Mesothelial cell of epicardium (in vitro differentiated cells): ENCODE data around the gene DUSP18. TPM values are rescaled to one million over a fixed set of nuclear protein-coding genes. Genes with fewer than 3 reads are reported as not detected.

Source experiments
- DNase-seq, 2 experiments: peaks; one replicate each; pipeline ENCODE4 v3.0.0; 2021; ENCODE audit warnings: low spot score in 2 of 2; ENCODE audit not compliant: unreplicated experiment in 2 of 2
- H3K27ac Mint-ChIP-seq: 2 replicates; pipeline ENCODE4 v1.8.0; 2021; ENCODE audit warnings: mixed read lengths
- H3K27me3 Mint-ChIP-seq: 2 replicates; pipeline ENCODE4 v1.8.0; 2021; ENCODE audit warnings: low read depth, mixed read lengths
- H3K36me3 Mint-ChIP-seq: 2 replicates; pipeline ENCODE4 v1.8.0; 2021; ENCODE audit warnings: mixed read lengths
- H3K4me1 Mint-ChIP-seq: 2 replicates; pipeline ENCODE4 v1.8.0; 2021; ENCODE audit warnings: mixed read lengths
- H3K4me3 Mint-ChIP-seq: 2 replicates; pipeline ENCODE4 v1.8.0; 2021; ENCODE audit warnings: mild to moderate bottlenecking, moderate library complexity, mixed read lengths
- H3K9me3 Mint-ChIP-seq: 2 replicates; pipeline ENCODE4 v1.8.0; 2021; ENCODE audit warnings: mixed read lengths
- CTCF ChIP-seq: fragments of 200-600 bp; sonication (generic); IDR thresholded peaks from one replicate; pipeline ENCODE4 v1.5.0; 2021; ENCODE audit warnings: antibody characterized with exemption; ENCODE audit not compliant: unreplicated experiment
- total RNA-seq: library from RNA; stranded (reverse); gene quantifications from 3 replicates; pipeline ENCODE4 v1.2.1, GENCODE V29; 2021

Gene DUSP18
- total RNA-seq, 1 donor from 2014 or later = 6.2 TPM

- H3K27me3 Mint-ChIP-seq = peaks cover 24% of the 10 kb centered on the region
- peaks cover 13% of the 10 kb centered on the region for H3K4me1 Mint-ChIP-seq
- H3K27ac Mint-ChIP-seq = no peak overlapping the region
- H3K4me3 Mint-ChIP-seq = no peak overlapping the region
- H3K9me3 Mint-ChIP-seq = no peaks in the 10 kb centered on the region
- no peak for DNase-seq
- peaks cover 17% of the 10 kb centered on the region for H3K36me3 Mint-ChIP-seq
- TF ChIP-seq CTCF = no peak
Observed at GRCh38 chr22:30665266-30665665, 2.4 kb downstream of the DUSP18 start.

- peaks cover 13% of the 10 kb centered on the region for H3K4me1 Mint-ChIP-seq
- H3K27me3 Mint-ChIP-seq = peaks cover 20% of the 10 kb centered on the region
- no peak overlapping the region for H3K4me3 Mint-ChIP-seq
- no peak for TF ChIP-seq CTCF
- no peaks in the 10 kb centered on the region for H3K9me3 Mint-ChIP-seq
- H3K36me3 Mint-ChIP-seq = peaks cover 21% of the 10 kb centered on the region
- H3K27ac Mint-ChIP-seq = no peak overlapping the region
- DNase-seq = no peak
Observed at GRCh38 chr22:30664798-30665197, 2.9 kb downstream of the DUSP18 start.

- no peaks in the 10 kb centered on the region for H3K9me3 Mint-ChIP-seq
- no peak overlapping the region for H3K4me3 Mint-ChIP-seq
- TF ChIP-seq CTCF = no peak
- H3K27me3 Mint-ChIP-seq = peaks cover 3% of the 10 kb centered on the region
- no peak for DNase-seq
- peaks cover 27% of the 10 kb centered on the region for H3K36me3 Mint-ChIP-seq
- H3K27ac Mint-ChIP-seq = no peak overlapping the region
- peaks cover 6% of the 10 kb centered on the region for H3K4me1 Mint-ChIP-seq
Observed at GRCh38 chr22:30662040-30662439, 5.6 kb downstream of the DUSP18 start.

- H3K27ac Mint-ChIP-seq = no peak overlapping the region
- H3K4me3 Mint-ChIP-seq = no peak overlapping the region
- peaks cover 13% of the 10 kb centered on the region for H3K36me3 Mint-ChIP-seq
- H3K27me3 Mint-ChIP-seq = no peaks in the 10 kb centered on the region
- H3K4me1 Mint-ChIP-seq = no peaks in the 10 kb centered on the region
- no peak for DNase-seq
- no peak for TF ChIP-seq CTCF
- H3K9me3 Mint-ChIP-seq = no peaks in the 10 kb centered on the region
Observed at GRCh38 chr22:30655532-30655931, 12.1 kb downstream of the DUSP18 start.

- no peaks in the 10 kb centered on the region for H3K27me3 Mint-ChIP-seq
- no peak overlapping the region for H3K4me3 Mint-ChIP-seq
- no peak for TF ChIP-seq CTCF
- no peak for DNase-seq
- peaks cover 4% of the 10 kb centered on the region for H3K36me3 Mint-ChIP-seq
- H3K27ac Mint-ChIP-seq = no peak overlapping the region
- no peaks in the 10 kb centered on the region for H3K9me3 Mint-ChIP-seq
- H3K4me1 Mint-ChIP-seq = no peaks in the 10 kb centered on the region
Observed at GRCh38 chr22:30654361-30654760, 13.3 kb downstream of the DUSP18 start.

GRCh38 chr22:30652852-30653251, 14.8 kb downstream of the DUSP18 start:
- Mint-ChIP-seq H3K27ac (no peak overlapping the region), H3K4me1 (no peaks in the 10 kb centered on the region), H3K27me3 (no peaks in the 10 kb centered on the region), H3K36me3 (no peaks in the 10 kb centered on the region), H3K4me3 (no peak overlapping the region), H3K9me3 (no peaks in the 10 kb centered on the region)
- TF ChIP-seq CTCF = no peak
- no peak for DNase-seq
